Ascending aorta (tissue), 2 donors: ENCODE measurements around the gene CNGB1. TPM values are rescaled to one million over a fixed set of nuclear protein-coding genes. Genes with fewer than 3 reads are reported as not detected.
"Not testable (repeated sequence)": the region's sequence is repeated elsewhere in the genome, so short reads cannot be mapped to it uniquely, and the experiment has no call there.

Source experiments
- DNase-seq, 2 donors: peaks; one replicate each; pipeline ENCODE4 v3.0.0-alpha.2; 2019; ENCODE audit warnings: low spot score in 2 of 2
- H3K27ac ChIP-seq, 2 donors: fragments of 200-600 bp; sonication (generic); one replicate each; pipeline ENCODE4 v1.5.1; 2016 to 2017; ENCODE audit warnings: mild to moderate bottlenecking in 1 of 2
- H3K27me3 ChIP-seq: fragments of 200-600 bp; sonication (generic); one replicate; pipeline ENCODE4 v1.5.1; 2017
- H3K36me3 ChIP-seq, 2 donors: fragments of 200-600 bp; sonication (generic); one replicate each; pipeline ENCODE4 v1.5.1; 2016
- H3K4me1 ChIP-seq, 2 donors: fragments of 200-600 bp; sonication (generic); one replicate each; pipeline ENCODE4 v1.5.1; 2016 to 2017; ENCODE audit warnings: mild to moderate bottlenecking in 1 of 2
- H3K4me3 ChIP-seq, 2 donors: fragments of 200-600 bp; sonication (generic); one replicate each; pipeline ENCODE4 v1.5.1; 2016 to 2017; ENCODE audit warnings: mild to moderate bottlenecking in 1 of 2
- H3K9me3 ChIP-seq, 2 donors: fragments of 200-600 bp; sonication (generic); one replicate each; pipeline ENCODE4 v1.5.1; 2016
- intact Hi-C: fragments of 100-400 bp; cut with DNase I; formaldehyde crosslinking; loops from one replicate; pipeline ENCODE4 v1.15.1; 2023
- total RNA-seq: library from RNA; depleted of rRNA; stranded (reverse); fragments of >200 nt; gene quantifications from one replicate; pipeline ENCODE4 v1.1.0, GENCODE V29; 2016
- TF ChIP-seq, protein P1 (sequence below), 3 experiments: fragments of 200-600 bp in 2 of 3; fragments of 450-650 bp in 1 of 3; sonication (generic) in 2 of 3; IDR thresholded peaks; one replicate each; pipeline ENCODE4 v1.5.1; 2016 to 2019; ENCODE audit warnings: antibody characterized with exemption in 3 of 3, mild to moderate bottlenecking in 1 of 3, moderate library complexity in 1 of 3

CNGB1 gene
- total RNA-seq, 1 donor from 2014 or later, result not detected

DNA sequence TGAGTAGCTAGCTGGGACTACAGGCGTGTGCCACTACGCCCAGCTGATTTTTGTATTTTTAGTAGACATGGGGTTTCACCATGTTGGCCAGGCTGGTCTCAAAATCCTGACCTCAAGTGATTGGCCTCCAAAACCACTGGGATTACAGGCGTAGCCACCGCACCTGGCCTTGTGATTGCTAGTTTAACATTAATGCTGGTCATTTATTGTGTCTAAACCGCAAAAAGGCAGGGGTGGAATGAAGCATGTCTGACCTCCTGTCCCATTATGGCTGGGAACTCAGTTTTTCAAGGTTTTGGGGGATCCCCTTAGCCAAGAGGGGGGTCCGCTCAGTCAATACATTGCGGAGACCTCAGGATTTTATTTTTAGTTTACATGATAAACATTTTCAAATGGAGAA is 10.7 kb upstream of the CNGB1 start:
- H3K4me3 ChIP-seq, result no peak overlapping the region
- no peaks in the 10 kb centered on the region for H3K27me3 ChIP-seq
- TF ChIP-seq, protein P1, sequence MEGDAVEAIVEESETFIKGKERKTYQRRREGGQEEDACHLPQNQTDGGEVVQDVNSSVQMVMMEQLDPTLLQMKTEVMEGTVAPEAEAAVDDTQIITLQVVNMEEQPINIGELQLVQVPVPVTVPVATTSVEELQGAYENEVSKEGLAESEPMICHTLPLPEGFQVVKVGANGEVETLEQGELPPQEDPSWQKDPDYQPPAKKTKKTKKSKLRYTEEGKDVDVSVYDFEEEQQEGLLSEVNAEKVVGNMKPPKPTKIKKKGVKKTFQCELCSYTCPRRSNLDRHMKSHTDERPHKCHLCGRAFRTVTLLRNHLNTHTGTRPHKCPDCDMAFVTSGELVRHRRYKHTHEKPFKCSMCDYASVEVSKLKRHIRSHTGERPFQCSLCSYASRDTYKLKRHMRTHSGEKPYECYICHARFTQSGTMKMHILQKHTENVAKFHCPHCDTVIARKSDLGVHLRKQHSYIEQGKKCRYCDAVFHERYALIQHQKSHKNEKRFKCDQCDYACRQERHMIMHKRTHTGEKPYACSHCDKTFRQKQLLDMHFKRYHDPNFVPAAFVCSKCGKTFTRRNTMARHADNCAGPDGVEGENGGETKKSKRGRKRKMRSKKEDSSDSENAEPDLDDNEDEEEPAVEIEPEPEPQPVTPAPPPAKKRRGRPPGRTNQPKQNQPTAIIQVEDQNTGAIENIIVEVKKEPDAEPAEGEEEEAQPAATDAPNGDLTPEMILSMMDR (IDR thresholded peaks at IDR 0.05), result no peak
- H3K4me1 ChIP-seq, result peaks cover 3 to 7% of the 10 kb centered on the region in 2 donors
- DNase-seq, result no peak
- intact Hi-C loops, result no loop called here
- no peaks in the 10 kb centered on the region for H3K9me3 ChIP-seq
- H3K27ac ChIP-seq, result no peak overlapping the region
- no peaks in the 10 kb centered on the region for H3K36me3 ChIP-seq

GRCh38 chr16:57979006-57979585 is 8.2 kb upstream of the CNGB1 start:
- no peak for DNase-seq
- Histone ChIP-seq H3K4me1 (no peaks in the 10 kb centered on the region), H3K9me3 (no peaks in the 10 kb centered on the region), H3K4me3 (no peak overlapping the region), H3K36me3 (no peaks in the 10 kb centered on the region), H3K27me3 (no peaks in the 10 kb centered on the region), H3K27ac (no peak overlapping the region)
- intact Hi-C loops, result no loop called here
- TF ChIP-seq, protein P1 (IDR thresholded peaks at IDR 0.05), result no peak

DNA sequence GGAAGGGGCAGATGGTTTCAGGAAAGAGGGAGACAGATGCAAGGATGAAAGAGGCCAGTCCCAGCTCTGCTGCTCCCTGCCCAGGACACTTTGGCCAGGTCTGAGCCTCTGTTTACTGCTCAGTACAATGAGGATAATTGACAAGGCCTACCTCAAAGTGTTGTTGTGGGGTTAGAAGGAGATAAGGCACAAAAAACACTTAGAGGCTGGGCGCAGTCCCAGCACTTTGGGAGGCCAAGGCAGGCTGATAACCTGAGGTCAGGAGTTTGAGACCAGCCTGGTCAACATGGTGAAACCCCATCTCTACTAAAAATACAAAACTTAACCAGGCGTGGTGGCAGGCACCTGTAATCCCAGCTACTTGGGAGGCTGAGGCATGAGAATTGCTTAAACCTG is 7.1 kb upstream of the CNGB1 start:
- H3K4me3 ChIP-seq, H3K36me3 ChIP-seq, intact Hi-C loops, H3K9me3 ChIP-seq, H3K27ac ChIP-seq, H3K27me3 ChIP-seq, DNase-seq, H3K4me1 ChIP-seq: not testable (repeated sequence)

DNA sequence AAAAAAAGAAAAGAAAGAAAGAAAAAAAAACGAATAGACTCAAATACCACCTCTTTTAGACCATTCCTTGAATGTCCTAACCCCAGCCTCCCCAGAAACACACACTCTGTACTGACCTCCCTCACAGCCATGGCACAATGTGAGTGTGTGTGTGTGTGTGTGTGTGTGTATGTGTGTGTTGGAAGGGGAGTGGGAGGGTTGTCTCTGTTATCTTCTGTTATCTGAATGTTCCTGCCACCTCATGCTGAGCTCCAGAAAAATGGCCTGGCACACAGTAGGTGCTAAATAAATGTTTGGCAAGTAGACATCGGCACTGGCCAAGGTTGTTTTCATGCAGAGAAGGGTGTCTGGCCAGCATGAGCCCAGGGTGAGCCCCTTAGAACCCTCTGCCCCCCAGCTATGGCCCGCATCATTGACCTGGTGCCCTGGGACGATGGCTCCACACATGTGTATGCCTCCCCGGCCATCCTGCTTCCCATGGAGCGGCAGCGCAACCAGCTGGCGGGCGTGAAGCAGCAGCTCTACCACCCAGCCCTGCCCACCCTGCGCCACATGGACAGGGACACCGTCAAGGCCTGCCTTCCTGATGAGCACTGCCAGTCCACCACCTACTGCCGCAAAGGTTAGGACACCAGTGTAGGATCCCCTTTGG is 6.6 kb upstream of the CNGB1 start:
- intact Hi-C loops, result no loop called here
- DNase-seq, result no peak
- H3K4me1 ChIP-seq, result no peaks in the 10 kb centered on the region
- TF ChIP-seq, protein P1 (IDR thresholded peaks at IDR 0.05), result no peak
- no peak overlapping the region for H3K4me3 ChIP-seq
- no peaks in the 10 kb centered on the region for H3K27me3 ChIP-seq
- H3K9me3 ChIP-seq, result no peaks in the 10 kb centered on the region
- H3K36me3 ChIP-seq, result no peaks in the 10 kb centered on the region
- no peak overlapping the region for H3K27ac ChIP-seq

DNA sequence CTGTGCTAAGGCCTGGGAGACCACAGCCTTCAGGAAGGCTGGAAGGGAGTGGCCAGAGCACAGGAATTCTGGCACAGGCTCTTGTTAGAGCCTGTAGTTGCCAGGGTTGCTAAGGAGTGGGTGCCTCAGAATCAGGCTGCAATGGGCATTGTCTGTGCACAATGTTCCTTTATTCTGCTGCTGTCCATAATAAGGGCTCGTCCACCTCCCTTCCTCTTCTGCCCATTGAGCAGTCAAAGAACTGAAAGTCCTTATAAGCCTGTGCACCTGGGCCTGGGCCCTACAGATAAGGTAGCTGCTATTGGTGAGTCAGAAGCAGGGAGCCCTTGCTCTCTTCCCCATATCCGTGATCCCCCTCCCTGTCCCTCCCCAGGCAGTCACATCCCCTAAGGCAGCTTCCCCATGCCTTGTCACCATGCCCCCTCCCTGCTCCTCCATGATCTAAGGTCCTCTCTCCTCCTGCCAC is 5.4 kb upstream of the CNGB1 start:
- no peaks in the 10 kb centered on the region for H3K4me1 ChIP-seq
- TF ChIP-seq, protein P1 (IDR thresholded peaks at IDR 0.05), result no peak
- no peaks in the 10 kb centered on the region for H3K27me3 ChIP-seq
- no peak for DNase-seq
- intact Hi-C loops, result no loop called here
- no peak overlapping the region for H3K27ac ChIP-seq
- H3K4me3 ChIP-seq, result no peak overlapping the region
- H3K36me3 ChIP-seq, result no peaks in the 10 kb centered on the region
- no peaks in the 10 kb centered on the region for H3K9me3 ChIP-seq

- TF ChIP-seq, protein P1 (IDR thresholded peaks at IDR 0.05), result no peak
- no peak for DNase-seq
- Histone ChIP-seq H3K4me1 (no peaks in the 10 kb centered on the region), H3K27me3 (no peaks in the 10 kb centered on the region), H3K4me3 (no peak overlapping the region), H3K36me3 (no peaks in the 10 kb centered on the region), H3K27ac (no peak overlapping the region), H3K9me3 (no peaks in the 10 kb centered on the region)
- intact Hi-C loops, result no loop called here
Measured at GRCh38 chr16:57972306-57972705, 1.4 kb upstream of the CNGB1 start.
